ENCODE results near the gene UBE2H.
A peak's percentile ranks its signal among the peaks of the same experiment; 100 is the strongest.

UBE2H gene

DNA sequence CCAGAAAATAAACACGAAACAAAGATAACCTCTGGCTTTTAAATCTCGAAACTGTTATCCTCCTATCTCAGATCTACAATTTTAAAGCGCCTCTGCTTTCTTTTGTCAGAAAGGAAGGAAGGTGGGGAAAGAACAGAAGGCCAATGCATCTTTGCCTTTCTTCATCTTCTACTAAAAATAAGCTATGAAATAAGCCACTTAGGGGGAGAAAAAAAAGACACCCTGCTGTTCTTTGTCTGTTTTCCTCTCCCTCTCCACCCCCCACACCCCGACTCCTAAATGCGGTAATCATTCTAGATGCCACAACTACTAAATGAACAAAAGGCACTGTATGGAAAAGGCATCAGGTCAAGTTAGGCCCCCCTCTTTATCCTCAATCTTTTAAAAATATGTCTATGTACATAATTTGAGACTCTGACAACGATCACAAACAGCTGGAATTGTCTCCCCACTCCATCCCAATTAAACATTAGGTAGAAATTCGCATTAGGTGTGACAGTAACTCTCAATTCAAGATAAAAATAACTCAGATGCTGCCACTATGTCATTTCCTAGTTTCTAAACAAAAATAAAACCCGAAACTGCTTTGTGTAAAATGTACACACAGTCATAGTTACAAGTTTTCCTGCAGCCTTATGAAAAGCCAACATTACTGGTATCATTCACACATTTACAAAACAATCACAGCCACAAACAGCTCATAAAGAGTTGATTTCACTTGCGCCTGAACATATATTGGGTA is 2.4 kb downstream of the UBE2H start:
- DNase-seq (ENCODE audit: low read depth), result no peak

DNA sequence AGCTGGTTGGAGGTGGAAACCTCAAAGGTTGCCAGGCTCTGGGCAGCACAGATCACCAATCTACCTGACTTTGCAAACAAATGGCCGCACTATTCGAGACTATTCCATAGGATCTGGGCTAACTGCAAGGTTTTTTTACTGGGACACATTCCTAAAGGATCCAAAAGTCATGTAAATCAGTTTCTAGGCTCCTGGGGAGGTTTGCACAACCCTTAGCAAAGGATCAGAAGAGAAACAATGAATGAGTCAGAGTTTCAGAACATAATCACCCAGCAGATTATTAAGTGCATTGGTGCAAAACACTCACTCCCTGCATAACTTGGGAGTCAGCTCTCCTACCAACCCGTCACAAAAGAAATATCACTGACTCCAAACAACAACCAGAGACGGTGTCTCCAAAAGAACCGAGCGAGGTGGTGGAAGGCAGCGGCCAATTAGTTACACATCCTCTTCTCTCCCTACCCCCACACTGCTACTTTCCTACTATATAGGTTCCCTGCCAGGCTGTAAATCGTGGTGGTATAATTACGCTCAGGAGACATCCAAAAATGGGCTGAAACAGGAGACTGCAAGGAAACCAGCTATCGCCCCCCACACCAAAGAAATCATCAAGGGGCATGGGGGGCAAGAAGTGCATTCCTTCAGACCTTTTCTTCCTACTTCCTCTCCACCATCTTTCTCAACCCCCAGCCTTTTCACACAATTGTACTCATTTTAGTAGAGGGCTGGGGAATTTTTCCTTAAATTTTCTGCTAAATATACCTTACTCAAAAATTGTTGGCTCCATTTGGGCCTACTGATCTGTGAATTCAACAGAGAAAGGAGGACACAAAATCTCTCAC is 3.2 kb downstream of the UBE2H start:
- DNase-seq (ENCODE audit: low read depth), result no peak

DNA sequence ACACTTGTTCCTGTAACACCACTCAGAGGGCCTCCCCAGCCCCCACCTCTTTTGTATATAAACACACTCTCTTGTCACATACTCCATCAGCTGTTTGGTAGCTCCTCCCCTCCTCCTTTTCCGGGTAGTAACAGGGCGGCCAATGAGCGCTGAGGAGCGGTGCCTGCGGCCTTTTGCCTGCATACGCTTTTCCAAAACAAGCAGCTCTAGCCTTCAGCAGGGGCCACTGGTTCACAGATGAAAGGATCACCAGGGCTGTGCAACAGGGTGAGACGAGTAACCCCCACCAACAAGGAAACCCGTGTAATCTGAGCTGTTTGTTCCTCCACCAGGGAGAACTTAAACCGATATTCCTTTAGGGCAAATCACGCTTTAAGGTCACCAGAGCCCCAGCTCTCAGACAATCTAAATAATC is 3.9 kb downstream of the UBE2H start:
- peak; percentile 62 for DNase-seq (ENCODE audit: low read depth)

DNA sequence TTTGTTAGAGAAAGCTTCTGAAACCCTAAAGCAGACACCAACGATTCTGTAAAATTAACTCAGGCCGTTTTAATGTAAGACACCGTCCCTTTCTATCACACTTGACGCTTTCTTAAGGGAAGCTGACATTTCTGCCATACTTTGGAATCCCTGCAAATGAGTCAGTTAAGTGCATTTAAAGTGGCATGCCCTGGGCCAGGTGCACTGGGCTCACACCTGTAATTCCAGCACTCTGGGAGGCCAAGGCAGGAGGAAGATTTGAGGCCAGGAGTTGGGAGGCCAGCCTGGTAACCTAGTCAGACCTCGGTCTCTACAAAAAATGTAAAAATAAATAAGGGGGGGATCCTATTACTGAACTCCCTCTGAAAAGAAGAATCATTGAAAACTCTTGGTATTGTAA is 4.4 kb downstream of the UBE2H start:
- DNase-seq (ENCODE audit: low read depth), result no peak

DNA sequence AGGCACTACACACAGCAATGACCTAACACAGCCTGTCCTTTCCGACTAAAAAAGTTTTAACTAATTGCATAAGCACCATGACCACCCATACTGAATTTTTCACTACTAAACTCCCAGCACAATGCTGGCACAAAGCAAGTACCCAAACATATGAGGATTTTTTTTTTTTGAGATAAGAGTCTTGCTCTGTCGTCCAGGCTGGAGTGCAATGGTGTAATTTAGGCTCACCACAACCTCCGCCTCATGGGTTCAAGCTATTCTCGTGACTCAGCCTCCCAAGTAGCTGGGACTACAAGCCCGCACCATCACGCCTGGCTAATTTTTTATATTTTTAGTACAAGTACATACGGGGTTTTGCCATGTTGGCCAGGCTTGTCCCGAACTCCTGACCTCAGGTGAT is 5.1 kb downstream of the UBE2H start:
- DNase-seq (ENCODE audit: low read depth), result no peak

DNA sequence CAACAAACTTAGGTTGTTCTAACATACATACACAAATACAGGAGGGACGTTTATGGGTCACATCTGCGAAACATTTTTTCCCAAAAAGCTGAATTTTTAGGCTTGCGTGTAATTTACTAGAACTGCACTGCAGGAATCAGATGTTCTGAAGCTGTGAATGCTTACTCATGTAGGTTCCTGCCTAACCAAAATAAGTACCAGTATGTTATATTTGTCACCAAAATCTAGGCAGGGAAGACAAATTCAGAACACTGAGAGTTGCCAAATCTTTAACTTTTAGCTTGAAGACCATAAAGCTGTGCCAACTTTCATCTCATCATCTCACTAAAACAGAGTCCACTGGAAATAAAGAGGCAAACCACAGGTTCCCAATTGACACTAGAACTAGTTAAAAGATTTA is 5.7 kb downstream of the UBE2H start:
- DNase-seq (ENCODE audit: low read depth), result no peak

DNA sequence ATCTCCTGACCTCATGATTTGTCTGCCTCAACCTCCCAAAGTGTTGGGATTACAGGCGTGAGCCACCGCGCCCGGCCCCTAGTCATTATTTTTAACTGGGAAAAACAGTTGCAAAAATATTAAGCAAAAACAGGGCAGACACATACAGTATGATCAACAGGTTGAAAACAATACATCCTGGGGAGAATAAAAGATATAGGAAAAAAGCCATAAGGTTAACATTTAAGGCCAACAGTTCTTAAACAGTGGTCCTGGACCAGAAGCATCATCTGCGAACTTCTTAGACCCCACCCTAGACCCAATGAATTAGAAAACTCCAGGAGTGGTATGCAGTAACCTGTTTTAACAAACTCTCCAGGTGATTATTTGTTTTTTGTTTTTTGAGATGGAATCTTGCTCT is 6.5 kb downstream of the UBE2H start:
- no peak for DNase-seq (ENCODE audit: low read depth)

DNA sequence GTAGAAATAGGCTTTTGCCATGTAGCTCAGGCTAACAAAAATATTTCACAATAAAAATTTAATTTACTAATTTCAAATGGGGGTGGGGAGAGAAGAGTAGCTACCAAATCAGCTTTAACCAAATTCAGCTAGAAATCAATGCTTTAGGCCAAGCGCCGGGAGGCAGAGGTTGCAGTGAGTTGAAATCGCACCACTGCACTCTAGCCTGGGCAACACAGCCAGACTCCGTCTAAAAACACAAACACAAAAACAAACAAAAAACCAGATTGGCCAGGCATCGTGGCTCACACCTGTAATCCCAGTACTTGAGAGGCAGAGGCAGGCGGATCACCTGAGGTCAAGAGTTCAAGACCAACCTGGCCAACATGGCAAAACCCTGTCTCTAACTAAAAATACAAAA is 9.4 kb downstream of the UBE2H start:
- DNase-seq (ENCODE audit: low read depth), result no peak

DNA sequence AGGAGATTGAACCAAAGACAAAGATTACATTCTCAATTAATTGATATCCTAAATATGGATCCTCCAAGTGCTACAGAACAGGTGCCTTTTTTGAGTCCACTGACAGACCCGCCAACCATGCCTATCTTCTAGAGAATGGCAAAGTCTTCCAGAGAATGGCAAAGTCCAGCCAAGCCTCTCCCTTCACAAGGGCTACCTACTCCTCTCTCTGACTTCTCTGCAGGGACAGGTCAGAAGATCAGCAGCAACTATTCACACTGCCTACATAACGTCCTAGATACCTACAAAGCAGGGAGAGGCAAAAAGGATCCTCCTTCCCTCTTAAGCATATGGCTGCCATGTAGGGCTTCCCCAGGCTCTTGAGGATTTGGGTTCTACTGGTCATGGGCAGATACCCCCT is 12.4 kb downstream of the UBE2H start:
- no peak for DNase-seq (ENCODE audit: low read depth)

DNA sequence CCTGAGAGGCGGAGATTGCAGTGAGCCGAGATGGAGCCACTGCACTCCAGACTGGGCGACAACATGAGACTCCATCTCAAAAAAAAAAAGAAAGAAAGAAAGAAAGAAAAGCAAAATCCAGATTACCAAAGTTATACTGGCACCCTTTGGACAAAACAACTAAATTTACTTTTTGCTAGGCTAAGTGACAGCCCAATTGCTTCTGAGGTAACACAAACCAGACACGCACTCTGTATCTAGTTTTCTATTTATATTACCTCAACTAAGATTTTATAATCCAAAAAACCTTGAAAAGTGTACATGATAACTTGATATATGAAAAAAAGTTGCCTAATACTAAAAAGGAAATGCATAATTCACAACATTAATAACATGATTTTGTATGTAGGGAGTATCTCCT is 12.9 kb downstream of the UBE2H start:
- DNase-seq (ENCODE audit: low read depth), result no peak

DNA sequence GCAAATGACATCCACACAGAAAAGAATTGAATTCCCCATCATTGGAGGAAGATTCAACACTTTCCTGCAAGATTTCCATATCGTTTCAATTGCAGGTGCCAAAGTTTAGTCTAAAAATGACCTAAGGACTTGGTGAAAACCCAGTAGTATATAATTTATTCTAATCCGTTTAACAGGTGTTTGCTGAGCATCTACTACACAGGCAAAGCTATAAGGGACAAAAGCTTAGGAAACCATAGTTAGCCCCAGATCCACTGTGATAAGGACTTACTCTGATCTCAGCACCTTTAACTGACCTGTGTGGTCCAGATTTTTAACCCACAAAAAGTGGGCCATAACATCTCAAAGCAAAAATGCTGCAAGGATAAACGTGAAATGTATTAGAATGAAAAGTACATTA is 19.1 kb downstream of the UBE2H start:
- DNase-seq (ENCODE audit: low read depth), result no peak

DNA sequence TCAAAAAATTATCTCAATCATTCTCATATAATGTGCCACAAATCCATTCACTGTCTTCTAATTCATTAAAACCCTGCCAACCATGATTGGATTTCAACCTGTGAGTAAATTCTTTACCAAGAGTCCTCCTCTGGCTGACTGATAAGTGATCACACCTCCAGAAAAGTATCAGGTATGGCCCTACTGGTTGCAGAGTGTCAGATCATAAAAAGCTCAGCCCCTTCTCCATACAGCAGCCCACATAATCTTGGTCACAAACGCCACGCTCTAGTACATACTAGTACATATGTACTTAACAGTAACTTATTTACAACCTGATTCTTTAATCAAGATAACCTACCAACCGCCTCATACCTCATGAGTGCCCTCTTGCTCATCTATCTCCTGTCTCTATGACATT is 26.1 kb downstream of the UBE2H start:
- DNase-seq (ENCODE audit: low read depth), result no peak

DNA sequence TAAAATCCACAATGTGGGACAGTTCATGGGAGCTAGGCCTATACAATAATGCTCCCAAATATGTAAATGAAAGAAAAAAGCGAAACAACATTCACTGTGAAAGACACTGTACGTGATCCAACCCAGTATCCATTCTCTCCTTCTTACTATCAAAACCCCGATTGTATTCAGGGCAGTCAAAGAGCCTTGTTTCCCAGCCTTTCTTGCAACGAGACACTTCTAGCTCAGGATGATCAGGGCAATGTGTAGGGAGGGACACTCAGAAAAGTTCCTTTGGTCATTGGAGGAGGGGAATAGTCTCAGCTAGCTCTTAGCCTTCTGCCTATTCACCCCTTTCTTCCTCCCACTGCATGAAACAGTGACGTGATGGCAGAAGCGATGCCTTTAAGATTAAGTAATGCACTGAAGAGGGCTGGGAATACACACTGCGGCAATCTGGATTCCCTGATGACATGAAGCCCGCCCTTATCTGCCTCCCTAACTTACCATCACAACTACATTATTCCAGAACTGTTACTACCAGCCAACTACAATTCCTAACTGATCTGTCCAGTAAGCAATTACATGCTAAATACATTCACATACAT is 27.3 kb downstream of the UBE2H start:
- no peak for DNase-seq (ENCODE audit: low read depth)

DNA sequence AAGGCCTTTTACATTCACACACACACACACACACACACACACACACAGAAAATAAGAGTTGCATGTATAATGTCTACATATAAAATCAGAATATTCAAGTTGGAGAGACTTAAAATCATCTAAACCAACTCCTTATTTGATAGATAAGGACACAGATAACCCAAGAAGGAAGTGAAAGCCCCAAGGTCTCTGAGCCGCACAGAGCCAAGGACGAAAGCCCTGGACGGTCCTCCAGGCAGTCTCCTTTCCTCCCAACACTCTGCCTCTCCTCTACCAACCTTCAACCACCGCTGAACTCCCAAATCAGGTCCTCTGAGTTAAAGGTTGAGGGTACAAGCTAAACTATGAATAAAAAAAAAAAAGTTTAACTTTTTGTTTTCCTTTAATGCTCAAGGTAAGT is 28.2 kb downstream of the UBE2H start:
- no peak for DNase-seq (ENCODE audit: low read depth)

DNA sequence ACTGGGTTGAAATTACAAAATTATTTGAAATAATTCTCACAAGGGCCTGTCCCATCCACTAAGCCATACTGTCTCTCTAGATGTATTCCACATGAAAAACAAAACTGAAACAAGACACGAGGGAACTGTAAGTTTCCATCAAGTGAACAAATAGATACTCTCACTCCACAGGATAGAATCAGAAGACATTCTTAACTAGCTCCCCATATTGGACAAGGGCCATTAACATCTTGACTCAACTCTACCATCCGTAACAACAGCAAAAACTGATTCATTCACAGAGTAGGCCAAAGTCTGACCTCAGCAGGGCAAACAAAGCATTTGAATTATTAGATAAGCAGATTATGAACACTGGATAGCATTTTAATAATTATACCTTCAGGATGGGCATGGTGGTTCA is 29.1 kb downstream of the UBE2H start:
- no peak for DNase-seq (ENCODE audit: low read depth)

DNA sequence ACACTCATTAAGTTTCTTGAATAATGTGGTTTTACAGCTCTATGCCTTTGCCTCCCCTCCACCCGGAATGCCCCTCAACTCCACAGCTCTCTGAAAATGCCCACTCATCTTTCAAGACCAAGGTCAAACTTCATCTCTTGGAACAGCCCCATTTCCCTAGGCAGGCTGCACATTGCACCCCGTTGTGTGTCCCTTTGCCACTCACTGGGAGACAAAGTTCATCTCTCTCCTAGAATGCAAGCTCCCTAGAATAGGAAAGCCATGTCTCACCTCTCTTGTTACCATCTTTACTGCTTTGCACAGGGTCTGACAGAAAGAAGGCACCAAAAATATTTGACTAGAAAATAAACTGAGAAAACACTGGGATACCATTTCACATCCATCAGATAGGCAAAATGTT is 33.3 kb downstream of the UBE2H start:
- DNase-seq (ENCODE audit: low read depth), result no peak

DNA sequence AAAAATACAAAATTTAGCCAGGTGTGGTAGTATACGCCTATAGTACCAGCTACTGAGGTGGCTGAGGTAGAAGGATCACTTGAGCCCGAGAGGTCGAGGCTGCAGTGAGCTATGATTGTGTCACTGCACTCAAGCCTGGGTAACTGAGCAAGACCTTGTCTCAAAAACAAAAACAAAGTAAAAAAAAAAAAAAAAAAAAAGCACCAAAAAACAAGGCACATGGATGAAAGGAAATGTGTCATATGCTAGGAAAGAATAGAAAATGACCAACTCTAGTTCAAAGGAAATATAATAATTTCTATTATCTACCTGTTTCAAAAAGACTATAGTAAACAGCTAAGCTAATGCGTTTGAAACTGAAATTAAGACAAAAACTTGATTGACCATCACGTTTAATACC is 33.8 kb downstream of the UBE2H start:
- no peak for DNase-seq (ENCODE audit: low read depth)

DNA sequence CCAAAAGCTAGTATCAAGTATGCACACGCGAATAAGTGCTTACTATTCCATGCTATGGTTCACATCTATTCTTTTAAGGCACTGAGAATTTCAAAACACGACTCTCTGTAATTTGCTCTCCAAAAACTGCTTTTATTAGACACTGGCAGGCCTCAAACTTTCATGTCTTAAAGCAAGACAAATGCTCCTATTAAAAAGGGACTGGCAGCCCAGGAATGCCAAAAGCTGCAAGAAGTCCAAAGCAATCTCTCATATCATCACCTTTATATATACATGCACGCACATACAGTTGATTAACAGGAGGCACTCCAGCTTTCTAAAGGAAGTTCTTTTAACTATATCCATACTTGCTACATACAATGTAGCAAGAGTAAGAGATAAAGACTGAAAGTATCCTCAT is 34.8 kb downstream of the UBE2H start:
- no peak for DNase-seq (ENCODE audit: low read depth)

DNA sequence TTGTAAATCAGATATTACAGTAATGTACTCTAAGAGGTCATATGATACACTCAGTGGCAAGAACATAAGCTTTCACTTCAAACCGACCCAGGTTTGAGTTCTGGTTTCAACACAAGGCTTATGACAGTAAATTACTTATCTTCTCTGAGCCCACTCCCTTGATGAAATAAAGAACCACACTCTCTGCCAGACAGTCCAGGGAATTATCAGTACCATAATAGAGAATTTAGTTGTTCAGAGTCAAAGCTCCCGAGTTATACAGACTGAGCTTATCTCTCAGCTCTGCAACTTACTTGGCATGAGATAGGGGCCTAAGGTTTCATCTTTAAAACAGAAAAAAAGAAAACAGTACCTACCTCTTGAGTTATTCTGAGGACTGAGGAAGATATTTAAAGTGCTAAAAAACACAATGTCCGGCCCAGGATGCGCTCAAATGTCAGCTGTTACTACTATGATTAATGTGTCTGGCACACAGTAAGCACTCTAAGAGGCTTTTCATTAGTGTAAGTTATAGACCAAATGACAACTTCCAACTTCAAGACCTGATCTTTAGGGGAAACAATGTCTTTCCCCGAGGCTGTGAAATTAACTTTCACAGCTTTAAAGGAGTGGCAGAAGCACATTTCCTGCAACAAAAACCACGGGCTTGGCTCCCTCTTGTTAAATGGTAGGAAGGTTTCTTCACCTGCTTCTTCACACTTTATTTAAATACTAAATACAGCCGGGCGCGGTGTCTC is 38.1 kb downstream of the UBE2H start:
- no peak for DNase-seq (ENCODE audit: low read depth)

DNA sequence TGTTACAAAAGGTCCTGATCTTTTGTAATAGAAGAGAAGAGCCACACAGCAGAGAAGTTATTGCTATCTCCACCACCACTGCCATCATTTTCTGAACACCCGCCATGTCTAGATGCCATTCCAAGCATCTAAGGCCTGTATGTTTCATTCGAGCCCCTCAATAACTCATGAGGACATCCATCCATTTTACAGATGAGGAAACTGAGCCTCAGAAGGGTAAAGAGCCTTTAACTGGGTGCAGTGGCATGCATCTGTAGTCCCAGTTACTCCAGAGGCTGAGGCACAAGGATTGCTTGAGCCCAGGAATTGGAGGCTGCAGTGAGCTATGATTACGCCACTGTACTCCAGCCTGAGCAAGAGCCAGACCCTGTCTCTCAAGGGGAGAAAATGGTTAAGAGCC is 39.3 kb downstream of the UBE2H start:
- DNase-seq (ENCODE audit: low read depth), result no peak

DNA sequence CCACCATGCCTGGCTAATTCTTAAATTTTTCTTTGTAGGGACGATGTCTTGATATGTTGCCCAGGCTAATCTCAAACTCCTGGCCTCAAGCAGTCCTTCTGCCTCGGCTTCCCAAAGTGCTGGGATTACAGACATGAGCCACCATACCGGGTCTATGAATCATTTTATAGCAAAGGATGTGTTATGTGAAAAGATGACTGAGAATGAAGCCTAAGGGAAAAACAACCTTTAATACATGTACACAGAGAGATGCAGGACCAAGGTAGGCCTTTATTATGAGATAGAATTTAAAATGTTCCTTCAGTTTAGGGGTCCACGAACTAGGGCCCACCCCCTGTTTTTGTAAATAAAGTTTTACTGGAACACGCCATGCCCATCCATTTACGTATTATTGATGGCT is 41.0 kb downstream of the UBE2H start:
- DNase-seq (ENCODE audit: low read depth), result no peak

DNA sequence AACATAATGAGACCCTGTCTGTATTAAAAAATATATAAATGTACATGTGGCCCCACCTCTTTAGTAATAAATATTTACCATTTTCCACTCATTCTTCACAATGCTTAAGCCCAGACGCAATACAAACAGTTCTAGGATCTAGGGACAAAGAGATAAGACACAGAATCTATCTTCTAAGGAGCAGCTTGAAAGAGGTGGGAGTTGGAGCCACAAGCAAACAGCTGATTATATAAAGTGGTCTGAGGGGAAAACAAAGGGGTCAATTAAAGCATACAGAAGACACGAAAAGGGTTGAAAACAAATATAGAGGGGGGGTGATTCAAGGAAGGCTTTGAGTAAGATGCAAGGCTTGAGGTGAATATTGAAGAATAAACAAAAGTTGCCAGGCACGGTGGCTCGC is 43.1 kb downstream of the UBE2H start:
- DNase-seq (ENCODE audit: low read depth), result no peak

DNA sequence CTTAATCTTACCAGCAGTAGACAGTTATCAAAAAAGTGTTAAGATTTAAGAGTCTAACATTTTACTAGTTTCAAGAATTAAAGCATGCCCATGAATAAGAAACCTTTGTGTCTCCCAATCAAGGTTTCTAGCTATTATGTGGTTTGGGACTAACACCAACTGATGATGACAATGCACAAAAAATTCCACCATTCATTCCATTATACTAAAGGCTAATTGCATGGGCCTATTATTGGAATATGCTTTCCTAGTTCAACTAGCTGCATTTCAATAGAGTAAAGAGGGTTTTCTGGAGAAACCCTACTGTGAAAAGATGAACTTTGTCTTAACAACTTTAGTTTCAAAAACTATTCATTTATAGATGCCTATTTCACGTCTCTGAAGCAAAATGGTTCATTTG is 44.6 kb downstream of the UBE2H start:
- no peak for DNase-seq (ENCODE audit: low read depth)
